Dermis blood vessel endothelial cell (primary cell): Measurements from ENCODE around the gene LARGE1. TPM values are rescaled to one million over a fixed set of nuclear protein-coding genes. Genes with fewer than 3 reads are reported as not detected.

Experiments
- DNase-seq: peaks from one replicate; pipeline ENCODE4 v3.0.0; 2010
- total RNA-seq: library from RNA; depleted of rRNA; stranded (reverse); fragments of >200 nt; gene quantifications from 2 replicates; pipeline ENCODE4 v1.2.3, GENCODE V29; 2014

The LARGE1 gene
- total RNA-seq, 1 donor from 2014 or later: 14.0 TPM

GRCh38 chr22:33853200-33854097 is 66.8 kb downstream of the LARGE1 start:
- peak; percentile 9 for DNase-seq

GRCh38 chr22:33851821-33852384 is 68.4 kb downstream of the LARGE1 start:
- no peak for DNase-seq

GRCh38 chr22:33851240-33851639 is 69.0 kb downstream of the LARGE1 start:
- no peak for DNase-seq

GRCh38 chr22:33850724-33851123 is 69.6 kb downstream of the LARGE1 start:
- no peak for DNase-seq

GRCh38 chr22:33850193-33850592 is 70.1 kb downstream of the LARGE1 start:
- DNase-seq: no peak

- DNase-seq: no peak
Observed at GRCh38 chr22:33848251-33848650, 72.0 kb downstream of the LARGE1 start.

GRCh38 chr22:33844273-33844672 is 76.0 kb downstream of the LARGE1 start:
- DNase-seq: no peak

GRCh38 chr22:33842421-33843094 is 77.7 kb downstream of the LARGE1 start:
- DNase-seq: no peak

- DNase-seq: no peak
Observed at GRCh38 chr22:33842006-33842354, 78.3 kb downstream of the LARGE1 start.

- no peak for DNase-seq
Observed at GRCh38 chr22:33841281-33842005, 78.8 kb downstream of the LARGE1 start.

- DNase-seq: no peak
Observed at GRCh38 chr22:33838644-33839043, 81.6 kb downstream of the LARGE1 start.

- no peak for DNase-seq
Observed at GRCh38 chr22:33837826-33838225, 82.5 kb downstream of the LARGE1 start.

GRCh38 chr22:33835265-33835664 is 85.0 kb downstream of the LARGE1 start:
- DNase-seq: no peak

GRCh38 chr22:33832558-33833151 is 87.6 kb downstream of the LARGE1 start:
- no peak for DNase-seq

- no peak for DNase-seq
Observed at GRCh38 chr22:33831651-33832050, 88.6 kb downstream of the LARGE1 start.

GRCh38 chr22:33831207-33831606 is 89.1 kb downstream of the LARGE1 start:
- DNase-seq: no peak

- DNase-seq: no peak
Observed at GRCh38 chr22:33829546-33830280, 90.6 kb downstream of the LARGE1 start.

- DNase-seq: no peak
Observed at GRCh38 chr22:33828302-33828701, 92.0 kb downstream of the LARGE1 start.

GRCh38 chr22:33825761-33826160 is 94.5 kb downstream of the LARGE1 start:
- DNase-seq: no peak

GRCh38 chr22:33823552-33823951 is 96.7 kb downstream of the LARGE1 start:
- DNase-seq: no peak

- no peak for DNase-seq
Observed at GRCh38 chr22:33821290-33821689, 99.0 kb downstream of the LARGE1 start.

- no peak for DNase-seq
Observed at GRCh38 chr22:33819743-33820142, 100.5 kb downstream of the LARGE1 start.
